GM19099 (cell line): ENCODE results near the gene OR10Z1.

Experiments
- POLR2A ChIP-seq: IDR thresholded peaks from 3 replicates; pipeline ENCODE4 v1.6.1; 2011; ENCODE audit warnings: low read depth; ENCODE audit not compliant: insufficient read length; ENCODE audit errors: extremely low read depth

Gene OR10Z1

GRCh38 chr1:158604968-158605367, at the start of gene OR10Z1:
Gene OR10Z1 (plus strand): TSS chr1:158605268. CDS start chr1:158606439, 1,171 bp downstream.
- no peak for TF ChIP-seq POLR2A

- no peak for TF ChIP-seq POLR2A
Measured at GRCh38 chr1:158559696-158560095, 45.4 kb upstream of the OR10Z1 start.

- TF ChIP-seq POLR2A, result no peak
Measured at GRCh38 chr1:158563853-158564252, 41.2 kb upstream of the OR10Z1 start.

GRCh38 chr1:158564608-158565007, 40.5 kb upstream of the OR10Z1 start:
- no peak for TF ChIP-seq POLR2A

GRCh38 chr1:158570480-158570879, 34.6 kb upstream of the OR10Z1 start, which contains the start of gene OR6P1:
Gene OR6P1 (minus strand): TSS chr1:158570580. CDS start chr1:158563604, 6,976 bp downstream.
- TF ChIP-seq POLR2A, result no peak

GRCh38 chr1:158572226-158572625, 32.8 kb upstream of the OR10Z1 start:
- no peak for TF ChIP-seq POLR2A

- TF ChIP-seq POLR2A, result no peak
Measured at GRCh38 chr1:158577561-158577960, 27.5 kb upstream of the OR10Z1 start.

- TF ChIP-seq POLR2A, result no peak
Measured at GRCh38 chr1:158579733-158580132, 25.3 kb upstream of the OR10Z1 start, which contains the start of gene OR10X1. Gene OR10X1 (minus strand): TSS chr1:158579899. CDS start chr1:158579899, 0 bp downstream.

GRCh38 chr1:158583962-158584361, 21.1 kb upstream of the OR10Z1 start:
- no peak for TF ChIP-seq POLR2A

GRCh38 chr1:158586942-158587341, 18.1 kb upstream of the OR10Z1 start:
- TF ChIP-seq POLR2A, result no peak

GRCh38 chr1:158600735-158601134, 4.3 kb upstream of the OR10Z1 start:
- TF ChIP-seq POLR2A, result no peak

GRCh38 chr1:158607296-158607695, 2.2 kb downstream of the OR10Z1 start:
- no peak for TF ChIP-seq POLR2A

- no peak for TF ChIP-seq POLR2A
Measured at GRCh38 chr1:158611916-158612315, 6.8 kb downstream of the OR10Z1 start.

GRCh38 chr1:158613764-158614163, 8.7 kb downstream of the OR10Z1 start:
- TF ChIP-seq POLR2A, result no peak

GRCh38 chr1:158638146-158638545, 33.1 kb downstream of the OR10Z1 start:
- TF ChIP-seq POLR2A, result no peak

- no peak for TF ChIP-seq POLR2A
Measured at GRCh38 chr1:158638904-158639303, 33.8 kb downstream of the OR10Z1 start.

GRCh38 chr1:158644449-158644848, 39.4 kb downstream of the OR10Z1 start:
- no peak for TF ChIP-seq POLR2A
